GM19467 (cell line): ENCODE data around the gene FGF2.

Experiments used
- ATAC-seq: cut with Tn5 transposase; IDR thresholded peaks from one replicate; pipeline ENCODE4 v1.9.1; 2021; ENCODE audit warnings: mild to moderate bottlenecking, moderate library complexity; ENCODE audit not compliant: unreplicated experiment

FGF2 gene

GRCh38 chr4:122889726-122890125 lies 63.1 kb downstream of the FGF2 start:
- no peak for ATAC-seq

- no peak for ATAC-seq
Measured at GRCh38 chr4:122890147-122890795, 63.6 kb downstream of the FGF2 start.

GRCh38 chr4:122894827-122895226 lies 68.2 kb downstream of the FGF2 start:
- no peak for ATAC-seq

- ATAC-seq = no peak
Measured at GRCh38 chr4:122895336-122895995, 68.8 kb downstream of the FGF2 start.

GRCh38 chr4:122896270-122896669 lies 69.6 kb downstream of the FGF2 start:
- no peak for ATAC-seq

GRCh38 chr4:122898370-122899150 lies 71.9 kb downstream of the FGF2 start:
- ATAC-seq = no peak

GRCh38 chr4:122899682-122900081 lies 73.1 kb downstream of the FGF2 start:
- no peak for ATAC-seq

- ATAC-seq = no peak
Measured at GRCh38 chr4:122900314-122900713, 73.7 kb downstream of the FGF2 start.

- ATAC-seq = no peak
Measured at GRCh38 chr4:122901247-122902010, 74.8 kb downstream of the FGF2 start.

GRCh38 chr4:122903766-122904288 lies 77.2 kb downstream of the FGF2 start:
- no peak for ATAC-seq

- ATAC-seq = no peak
Measured at GRCh38 chr4:122906859-122907305, 80.3 kb downstream of the FGF2 start.

GRCh38 chr4:122908223-122908622 lies 81.6 kb downstream of the FGF2 start:
- ATAC-seq = no peak

GRCh38 chr4:122909683-122910082 lies 83.1 kb downstream of the FGF2 start:
- no peak for ATAC-seq

- ATAC-seq = no peak
Measured at GRCh38 chr4:122911588-122911987, 85.0 kb downstream of the FGF2 start.

- ATAC-seq = no peak
Measured at GRCh38 chr4:122912810-122913575, 86.4 kb downstream of the FGF2 start.

- peak; percentile 93 for ATAC-seq
Measured at GRCh38 chr4:122914292-122914904, 87.8 kb downstream of the FGF2 start.

- no peak for ATAC-seq
Measured at GRCh38 chr4:122914938-122915337, 88.3 kb downstream of the FGF2 start.

GRCh38 chr4:122917731-122918130 lies 91.1 kb downstream of the FGF2 start:
- no peak for ATAC-seq

GRCh38 chr4:122920473-122920872 lies 93.8 kb downstream of the FGF2 start:
- ATAC-seq = no peak

- no peak for ATAC-seq
Measured at GRCh38 chr4:122921300-122921699, 94.7 kb downstream of the FGF2 start.
